CD14-positive monocyte (primary cell): ENCODE results near the gene PSTPIP1. TPM values are rescaled to one million over a fixed set of nuclear protein-coding genes. Genes with fewer than 3 reads are reported as not detected.
A peak's percentile ranks its signal among the peaks of the same experiment; 100 is the strongest.

Source experiments
- DNase-seq, 3 donors: peaks; one replicate each; pipeline ENCODE4 v3.0.0-alpha.2; 2011 to 2022
- H2AFZ ChIP-seq: 2 replicates; pipeline ENCODE4 v1.6.0; 2012; ENCODE audit warnings: mild to moderate bottlenecking, low read depth, low read length, inconsistent platforms; ENCODE audit not compliant: insufficient read depth, poor library complexity, severe bottlenecking
- H3K27ac ChIP-seq, 2 donors: 1 replicate in 1 of 2; 2 replicates in 1 of 2; pipeline ENCODE4 v1.5.1; 2012 to 2013; ENCODE audit warnings: low read length in 2 of 2, control low read depth in 1 of 2, inconsistent platforms in 1 of 2, low read depth in 1 of 2, mild to moderate bottlenecking in 1 of 2
- H3K27me3 ChIP-seq, 2 donors: one replicate each; pipeline versions ENCODE4 v1.6.0 to v1.6.1; 2011 to 2013; ENCODE audit warnings: low read length in 2 of 2; ENCODE audit not compliant: control insufficient read depth in 2 of 2, insufficient read depth in 2 of 2
- H3K36me3 ChIP-seq, 2 donors: replicated peaks in 1 of 2; 1 replicate in 1 of 2; 2 replicates in 1 of 2; pipeline versions ENCODE4 v1.5.1 to v1.6.1; 2012 to 2013; ENCODE audit warnings: low read length in 2 of 2, control low read depth in 1 of 2, inconsistent platforms in 1 of 2, mild to moderate bottlenecking in 1 of 2; ENCODE audit not compliant: insufficient read depth in 2 of 2, control insufficient read depth in 1 of 2
- H3K4me1 ChIP-seq, 2 donors: 1 replicate in 1 of 2; 2 replicates in 1 of 2; pipeline versions ENCODE4 v1.5.1 to v1.6.1; 2012 to 2013; ENCODE audit warnings: low read length in 2 of 2, control low read depth in 1 of 2, inconsistent platforms in 1 of 2, mild to moderate bottlenecking in 1 of 2, moderate library complexity in 1 of 2; ENCODE audit not compliant: insufficient read depth in 2 of 2, control insufficient read depth in 1 of 2
- H3K4me2 ChIP-seq: replicated peaks from 2 replicates; pipeline ENCODE3; 2012; ENCODE audit warnings: low read length, moderate library complexity, mild to moderate bottlenecking; ENCODE audit not compliant: poor library complexity, severe bottlenecking; ENCODE audit errors: extremely low read depth
- H3K4me3 ChIP-seq, 3 experiments: fragments of 200-600 bp in 1 of 3; sonication (generic) in 1 of 3; replicated peaks in 1 of 3; 1 replicate in 2 of 3; 2 replicates in 1 of 3; pipeline ENCODE4 v1.5.1; 2011 to 2013; ENCODE audit warnings: low read length in 3 of 3, mild to moderate bottlenecking in 3 of 3, control low read depth in 2 of 3, low read depth in 2 of 3, inconsistent platforms in 1 of 3, moderate library complexity in 1 of 3
- H3K79me2 ChIP-seq: 2 replicates; pipeline ENCODE4 v1.6.0; 2012; ENCODE audit warnings: mild to moderate bottlenecking, control low read depth, inconsistent platforms, low read length, moderate library complexity; ENCODE audit not compliant: insufficient read depth
- H3K9ac ChIP-seq: 2 replicates; pipeline ENCODE4 v1.6.0; 2017; ENCODE audit warnings: low read length, mild to moderate bottlenecking; ENCODE audit not compliant: insufficient read depth, poor library complexity, severe bottlenecking
- H3K9me3 ChIP-seq, 2 donors: replicated peaks in 1 of 2; 1 replicate in 1 of 2; 2 replicates in 1 of 2; pipeline versions ENCODE4 v1.5.1 to v1.6.1; 2012 to 2013; ENCODE audit warnings: low read length in 2 of 2, control low read depth in 1 of 2; ENCODE audit not compliant: control insufficient read depth in 1 of 2, insufficient read depth in 1 of 2
- H4K20me1 ChIP-seq: 2 replicates; pipeline ENCODE4 v1.6.0; 2012; ENCODE audit warnings: mild to moderate bottlenecking, low read length, control low read depth, moderate library complexity; ENCODE audit not compliant: insufficient read depth
- H3K27ac Mint-ChIP-seq, 7 donors: one replicate each; pipeline ENCODE4 v1.8.0; 2020; ENCODE audit warnings: mild to moderate bottlenecking in 7 of 7, mixed read lengths in 7 of 7, moderate library complexity in 6 of 7, inconsistent platforms in 2 of 7
- H3K27me3 Mint-ChIP-seq, 3 donors: one replicate each; pipeline ENCODE4 v1.8.0; 2021 to 2022; ENCODE audit warnings: low read depth in 3 of 3, mild to moderate bottlenecking in 3 of 3, mixed read lengths in 3 of 3, moderate library complexity in 3 of 3, inconsistent platforms in 1 of 3
- H3K36me3 Mint-ChIP-seq, 2 donors: one replicate each; pipeline ENCODE4 v1.8.0; 2020; ENCODE audit warnings: mixed read lengths in 2 of 2, inconsistent platforms in 1 of 2, mild to moderate bottlenecking in 1 of 2
- H3K4me1 Mint-ChIP-seq: one replicate; pipeline ENCODE4 v1.8.0; 2020; ENCODE audit warnings: mild to moderate bottlenecking, mixed read lengths
- H3K4me3 Mint-ChIP-seq, 2 donors: one replicate each; pipeline ENCODE4 v1.8.0; 2020; ENCODE audit warnings: mild to moderate bottlenecking in 2 of 2, mixed read lengths in 2 of 2, moderate library complexity in 1 of 2
- H3K9me3 Mint-ChIP-seq, 7 donors: one replicate each; pipeline ENCODE4 v1.8.0; 2020 to 2022; ENCODE audit warnings: mixed read lengths in 7 of 7, mild to moderate bottlenecking in 6 of 7, moderate library complexity in 6 of 7, inconsistent platforms in 2 of 7
- CTCF ChIP-seq: fragments of 200-600 bp; IDR thresholded peaks from one replicate; pipeline ENCODE4 v1.8.0; 2022; ENCODE audit warnings: antibody characterized with exemption, mild to moderate bottlenecking
- WGBS: methylation state at CpG from one replicate; pipeline ENCODE4 v1.1.5; 2013; ENCODE audit warnings: missing lambda C conversion rate; ENCODE audit not compliant: insufficient coverage; 5-methylcytosine and 5-hydroxymethylcytosine counted together
- intact Hi-C, 2 donors: fragments of 100-400 bp; cut with micrococcal nuclease; formaldehyde crosslinking; loops; one replicate each; pipeline versions ENCODE4 v1.15.0 to v1.15.1; 2023
- polyA plus RNA-seq, 3 donors: library from polyadenylated mRNA; depleted of rRNA in 1 of 3; unstranded in 2 of 3; stranded (reverse) in 1 of 3; fragments of 300-500 nt in 2 of 3; fragments of >200 nt in 1 of 3; fragmentation: Illumina TruSeq in 2 of 3; gene quantifications; 1 replicate in 2 of 3; 2 replicates in 1 of 3; pipeline ENCODE4 v1.2.3, GENCODE V29; 2012 to 2021

Gene PSTPIP1
- polyA plus RNA-seq, 3 donors = 85.9 to 183 (median 86.8) TPM

GRCh38 chr15:76973906-76974305, 21.0 kb upstream of the PSTPIP1 start:
- no peak for TF ChIP-seq CTCF

DNA sequence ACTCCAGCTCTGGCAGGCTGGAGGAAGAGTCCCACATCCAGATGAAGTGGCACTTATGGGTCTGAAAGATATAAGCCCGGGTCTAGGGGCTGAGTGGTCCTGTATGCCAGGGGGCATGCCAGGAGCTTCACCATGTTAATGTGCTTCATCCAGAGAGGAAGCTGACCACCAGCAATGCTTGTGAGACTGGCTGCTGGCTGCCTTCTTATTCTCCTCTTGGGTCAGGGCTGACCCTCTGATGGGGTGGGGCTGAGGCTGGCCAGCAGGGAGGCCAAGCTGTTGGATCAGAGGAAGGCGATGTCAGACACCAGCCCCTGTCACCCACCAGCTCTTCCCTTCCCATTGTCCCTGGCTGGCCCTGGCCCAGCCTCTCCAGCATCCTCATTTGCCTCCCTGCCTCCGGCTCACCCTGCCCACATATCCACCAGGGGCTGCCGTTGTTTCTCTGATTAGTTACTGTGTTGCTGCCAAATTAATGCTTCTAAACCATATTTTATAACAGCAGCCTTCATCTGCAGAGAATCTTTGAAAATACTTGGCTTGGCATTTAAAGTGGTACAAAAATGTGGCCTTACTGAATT, 20.4 kb upstream of the PSTPIP1 start:
- H3K36me3 Mint-ChIP-seq = peaks cover 0 to 2% of the 10 kb centered on the region in 2 donors
- H3K9me3 Mint-ChIP-seq = peaks cover 0 to 2% (median 0%) of the 10 kb centered on the region in 7 donors
- H3K4me3 ChIP-seq = no peak overlapping the region
- peaks cover 4% of the 10 kb centered on the region for H4K20me1 ChIP-seq
- peaks cover 0 to 2% (median 1%) of the 10 kb centered on the region in 3 donors for H3K27me3 Mint-ChIP-seq
- peak overlapping the region in 1 of 7 donors; percentile 49 for H3K27ac Mint-ChIP-seq
- no peaks in the 10 kb centered on the region for H3K27me3 ChIP-seq
- no peak overlapping the region for H3K4me3 Mint-ChIP-seq
- H3K9me3 ChIP-seq = no peaks in the 10 kb centered on the region
- no peak overlapping the region for H3K4me2 ChIP-seq
- intact Hi-C loops = loop anchor here (5.0 kb wide), 2 partner anchors 48 to 523 kb away; no protein-coding TSS in a partner anchor
- H3K79me2 ChIP-seq = peaks cover 4% of the 10 kb centered on the region
- no peak overlapping the region for H2AFZ ChIP-seq
- no peaks in the 10 kb centered on the region for H3K36me3 ChIP-seq
- TF ChIP-seq CTCF = no peak
- H3K27ac ChIP-seq = no peak overlapping the region
- H3K4me1 ChIP-seq = peaks cover 23 to 24% of the 10 kb centered on the region in 2 donors
- 86% methylated on average over 3 of the region's 4 CpGs for WGBS
- DNase-seq = no peak
- no peak overlapping the region for H3K9ac ChIP-seq
- peaks cover 21% of the 10 kb centered on the region for H3K4me1 Mint-ChIP-seq

More at GRCh38 chr15:76973906-76974305, 21.0 kb upstream of the PSTPIP1 start:
- no peak for DNase-seq
- H3K9me3 Mint-ChIP-seq = peaks cover 0 to 2% (median 0%) of the 10 kb centered on the region in 7 donors
- peaks cover 0 to 2% of the 10 kb centered on the region in 2 donors for H3K36me3 Mint-ChIP-seq
- peak overlapping the region in 2 of 7 donors; percentile 25 to 60 for H3K27ac Mint-ChIP-seq
- Histone ChIP-seq H3K4me1 (peaks cover 23 to 24% of the 10 kb centered on the region in 2 donors), H3K4me3 (no peak overlapping the region), H4K20me1 (peaks cover 4% of the 10 kb centered on the region), H2AFZ (no peak overlapping the region), H3K79me2 (peaks cover 4% of the 10 kb centered on the region), H3K4me2 (no peak overlapping the region), H3K27ac (no peak overlapping the region), H3K27me3 (no peaks in the 10 kb centered on the region), H3K9me3 (no peaks in the 10 kb centered on the region), H3K36me3 (no peaks in the 10 kb centered on the region), H3K9ac (no peak overlapping the region)
- peaks cover 21% of the 10 kb centered on the region for H3K4me1 Mint-ChIP-seq
- 100% methylated on average over 1 of the region's 2 CpGs for WGBS
- H3K27me3 Mint-ChIP-seq = peaks cover 0 to 2% (median 1%) of the 10 kb centered on the region in 3 donors
- no peak overlapping the region for H3K4me3 Mint-ChIP-seq
- intact Hi-C loops = loop anchor here (5.0 kb wide), 2 partner anchors 48 to 523 kb away; no protein-coding TSS in a partner anchor
